DOHH2 (cell line): ENCODE results near the gene CHFR.
"Not testable (repeated sequence)": the region's sequence is repeated elsewhere in the genome, so short reads cannot be mapped to it uniquely, and the experiment has no call there.

Source experiments
- H3F3A ChIP-seq: fragments of 200-600 bp; sonication (generic), shearing (Covaris generic); 2 replicates; pipeline ENCODE4 v1.6.0; 2016; ENCODE audit warnings: antibody characterized with exemption, mild to moderate bottlenecking; ENCODE audit not compliant: control insufficient read depth, insufficient read depth
- H3K27ac ChIP-seq: fragments of 200-600 bp; sonication (generic); 2 replicates; pipeline ENCODE4 v1.5.1; 2014; ENCODE audit warnings: low read depth, mild to moderate bottlenecking, low read length, moderate library complexity
- H3K27me3 ChIP-seq: fragments of 200-600 bp; sonication (generic); 2 replicates; pipeline ENCODE4 v1.6.1; 2014; ENCODE audit warnings: mild to moderate bottlenecking, low read length, mixed read lengths; ENCODE audit not compliant: control insufficient read depth
- H3K36me3 ChIP-seq: fragments of 200-600 bp; sonication (generic); 2 replicates; pipeline ENCODE4 v1.6.1; 2014; ENCODE audit warnings: mild to moderate bottlenecking, low read length, moderate library complexity, mixed read lengths; ENCODE audit not compliant: control insufficient read depth
- H3K4me1 ChIP-seq: fragments of 200-600 bp; sonication (generic); 2 replicates; pipeline ENCODE4 v1.6.1; 2014; ENCODE audit warnings: mild to moderate bottlenecking, low read length, mixed read lengths; ENCODE audit not compliant: control insufficient read depth
- H3K4me2 ChIP-seq: fragments of 200-600 bp; sonication (generic); 2 replicates; pipeline ENCODE4 v1.6.0; 2014; ENCODE audit warnings: mild to moderate bottlenecking, low read length, moderate library complexity
- H3K4me3 ChIP-seq: fragments of 200-600 bp; sonication (generic); 2 replicates; pipeline ENCODE4 v1.5.1; 2014; ENCODE audit warnings: mild to moderate bottlenecking, low read length, mixed read lengths
- H3K79me2 ChIP-seq: fragments of 200-600 bp; sonication (generic); 2 replicates; pipeline ENCODE4 v1.6.1; 2014; ENCODE audit warnings: mild to moderate bottlenecking, low read length, mixed read lengths; ENCODE audit not compliant: control insufficient read depth
- H3K9me2 ChIP-seq: fragments of 200-600 bp; sonication (generic); replicated peaks from 2 replicates; pipeline ENCODE4 v1.6.1; 2014; ENCODE audit warnings: mild to moderate bottlenecking, low read length, mixed read lengths; ENCODE audit not compliant: control insufficient read depth
- H3K9me3 ChIP-seq: fragments of 200-600 bp; sonication (generic); 2 replicates; pipeline ENCODE4 v1.6.1; 2014; ENCODE audit warnings: antibody characterized with exemption, low read length, mixed read lengths; ENCODE audit not compliant: control insufficient read depth, insufficient read depth
- H4K20me1 ChIP-seq: fragments of 200-600 bp; sonication (generic); 2 replicates; pipeline ENCODE4 v1.6.0; 2014; ENCODE audit warnings: low read depth, mild to moderate bottlenecking, antibody characterized with exemption, low read length, moderate library complexity; ENCODE audit not compliant: control insufficient read depth, insufficient read depth
- CTCF ChIP-seq: fragments of 200-600 bp; sonication (generic); IDR thresholded peaks from one replicate; pipeline ENCODE4 v1.5.1; 2014; ENCODE audit warnings: antibody characterized with exemption, mild to moderate bottlenecking, low read depth, low read length; ENCODE audit not compliant: poor library complexity, severe bottlenecking
- EZH2phosphoT487 ChIP-seq: fragments of 200-600 bp; sonication (generic); IDR thresholded peaks from 2 replicates; pipeline ENCODE4 v1.6.1; 2017; ENCODE audit warnings: borderline replicate concordance, mild to moderate bottlenecking, antibody characterized with exemption, low read length, moderate library complexity, mixed read lengths

The CHFR gene

GRCh38 chr12:132801741-132802140 is 85.7 kb downstream of the CHFR start:
- no peaks in the 10 kb centered on the region for H3K27me3 ChIP-seq
- no peaks in the 10 kb centered on the region for H3F3A ChIP-seq
- H3K9me2 ChIP-seq: no peaks in the 10 kb centered on the region
- H3K79me2 ChIP-seq: peaks cover 23% of the 10 kb centered on the region
- H3K36me3 ChIP-seq: peaks cover 81% of the 10 kb centered on the region
- no peaks in the 10 kb centered on the region for H4K20me1 ChIP-seq
- H3K4me2 ChIP-seq: no peak overlapping the region
- TF ChIP-seq EZH2phosphoT487 (no peak), CTCF (no peak)
- H3K27ac ChIP-seq: no peak overlapping the region
- H3K9me3 ChIP-seq: no peaks in the 10 kb centered on the region
- no peak overlapping the region for H3K4me3 ChIP-seq
- H3K4me1 ChIP-seq: no peaks in the 10 kb centered on the region

DNA sequence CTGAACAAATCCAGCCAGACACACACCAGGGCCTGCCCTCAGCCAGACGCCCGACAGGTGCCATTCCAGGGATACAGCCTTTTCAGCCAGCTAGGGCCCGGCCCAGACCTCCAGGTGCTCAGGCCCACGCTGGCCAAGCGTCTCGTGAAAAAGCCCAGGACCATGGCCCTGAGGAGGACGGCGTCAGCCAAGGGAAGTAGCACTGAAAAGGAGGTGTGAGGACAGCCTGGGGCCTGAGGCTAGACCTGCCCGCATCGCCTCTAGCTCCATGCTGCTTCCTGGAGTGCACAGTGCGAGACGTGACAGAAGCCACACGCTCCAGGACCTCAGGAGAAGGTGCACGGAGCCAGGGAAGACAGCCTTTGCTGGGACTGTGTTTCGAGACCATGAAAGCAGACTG is 88.6 kb downstream of the CHFR start:
- H3K79me2 ChIP-seq: peaks cover 13% of the 10 kb centered on the region
- peaks cover 80% of the 10 kb centered on the region for H3K36me3 ChIP-seq
- no peaks in the 10 kb centered on the region for H3F3A ChIP-seq
- no peak for TF ChIP-seq EZH2phosphoT487
- TF ChIP-seq CTCF: no peak
- no peaks in the 10 kb centered on the region for H3K9me2 ChIP-seq
- H3K9me3 ChIP-seq: no peaks in the 10 kb centered on the region
- no peak overlapping the region for H3K4me3 ChIP-seq
- no peaks in the 10 kb centered on the region for H3K4me1 ChIP-seq
- H4K20me1 ChIP-seq: no peaks in the 10 kb centered on the region
- H3K27ac ChIP-seq: no peak overlapping the region
- no peaks in the 10 kb centered on the region for H3K27me3 ChIP-seq
- H3K4me2 ChIP-seq: no peak overlapping the region

DNA sequence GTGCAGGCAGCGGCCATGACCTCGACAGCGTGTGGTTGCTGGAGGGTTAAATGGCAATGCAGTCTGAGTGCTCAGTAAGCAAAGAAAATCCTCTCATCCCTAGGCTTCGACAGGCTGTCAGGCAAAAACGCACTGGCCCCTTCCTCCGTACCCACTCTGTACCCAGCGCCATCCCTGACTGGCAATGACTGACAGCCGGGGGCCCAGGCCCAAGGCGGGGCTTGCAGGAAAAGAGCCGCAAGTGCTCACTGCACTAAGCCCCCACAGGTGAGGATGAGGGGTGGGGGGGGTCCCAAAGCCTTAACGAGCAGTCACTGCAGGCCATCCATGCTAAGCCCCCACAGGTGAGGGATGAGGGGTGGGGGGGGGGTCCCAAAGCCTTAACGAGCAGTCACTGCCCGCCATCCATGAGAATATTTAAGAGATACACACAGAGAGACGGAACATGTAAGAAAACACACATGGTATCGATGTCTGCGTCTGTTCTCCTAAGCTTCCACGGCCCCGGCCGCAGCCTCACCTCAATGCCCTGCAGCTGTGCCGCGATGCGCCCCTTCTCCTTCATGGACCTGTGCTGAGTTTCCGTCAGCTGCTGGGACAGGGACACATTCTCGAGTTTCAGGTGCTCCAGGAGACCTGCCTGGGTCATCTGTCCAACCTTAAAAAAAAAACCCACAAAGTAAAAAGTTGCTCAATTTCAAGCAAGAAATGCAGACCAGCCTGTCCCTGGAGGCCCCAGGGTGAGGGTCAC is 89.4 kb downstream of the CHFR start:
- TF ChIP-seq CTCF (no peak), EZH2phosphoT487 (no peak)
- no peaks in the 10 kb centered on the region for H3K27me3 ChIP-seq
- H3K79me2 ChIP-seq: peaks cover 16% of the 10 kb centered on the region
- H3K36me3 ChIP-seq: peaks cover 75% of the 10 kb centered on the region
- no peaks in the 10 kb centered on the region for H4K20me1 ChIP-seq
- H3K4me3 ChIP-seq: no peak overlapping the region
- H3K27ac ChIP-seq: no peak overlapping the region
- H3F3A ChIP-seq: no peaks in the 10 kb centered on the region
- no peaks in the 10 kb centered on the region for H3K4me1 ChIP-seq
- no peak overlapping the region for H3K4me2 ChIP-seq
- H3K9me2 ChIP-seq: no peaks in the 10 kb centered on the region
- no peaks in the 10 kb centered on the region for H3K9me3 ChIP-seq

GRCh38 chr12:132795847-132796246 is 91.6 kb downstream of the CHFR start:
- H3K9me2 ChIP-seq: no peaks in the 10 kb centered on the region
- no peak overlapping the region for H3K4me3 ChIP-seq
- no peaks in the 10 kb centered on the region for H3K9me3 ChIP-seq
- no peaks in the 10 kb centered on the region; the same call in 1 of the 2 replicates for H3F3A ChIP-seq
- no peaks in the 10 kb centered on the region for H3K4me1 ChIP-seq
- TF ChIP-seq CTCF: no peak
- no peak for TF ChIP-seq EZH2phosphoT487
- no peak overlapping the region for H3K27ac ChIP-seq
- H4K20me1 ChIP-seq: no peaks in the 10 kb centered on the region
- peaks cover 22% of the 10 kb centered on the region for H3K79me2 ChIP-seq
- H3K36me3 ChIP-seq: peaks cover 73% of the 10 kb centered on the region
- no peaks in the 10 kb centered on the region for H3K27me3 ChIP-seq
- no peak overlapping the region for H3K4me2 ChIP-seq

DNA sequence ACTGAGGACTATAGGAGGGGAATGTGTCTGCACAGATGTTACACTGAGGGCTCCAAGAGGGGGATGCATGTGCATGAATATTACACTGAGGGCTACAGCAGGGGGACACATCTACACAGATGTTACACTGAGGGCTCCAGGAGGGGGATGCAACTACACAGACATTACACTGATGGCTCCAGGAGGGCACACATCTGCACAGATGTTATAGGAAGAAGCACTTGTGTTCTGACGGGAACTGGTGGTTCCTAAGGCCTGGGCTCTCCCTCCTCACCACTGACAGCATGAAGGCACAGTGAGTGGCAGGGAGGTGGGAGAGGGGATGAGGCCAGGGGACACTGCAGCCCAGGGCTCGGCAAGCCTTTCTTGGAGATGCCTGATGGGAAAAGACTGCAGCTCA is 95.5 kb downstream of the CHFR start:
- peaks cover 67% of the 10 kb centered on the region for H3K36me3 ChIP-seq

More for the DNA sequence above, 95.5 kb downstream of the CHFR start:
- H3K9me3 ChIP-seq, H4K20me1 ChIP-seq, H3K9me2 ChIP-seq, H3K4me1 ChIP-seq, H3K4me3 ChIP-seq, H3K27me3 ChIP-seq, H3F3A ChIP-seq, H3K27ac ChIP-seq, H3K4me2 ChIP-seq: not testable (repeated sequence)
- peaks cover 22% of the 10 kb centered on the region for H3K79me2 ChIP-seq
